Stimulated activated CD4-positive, alpha-beta T cell treated with anti-CD3 and anti-CD28 coated beads, Interleukin-12 subunit alpha, Interleukin-12 subunit beta, amount 100 ng/mL, for 48 hours (primary cell): ENCODE measurements around the gene PTK7.

ENCODE experiments used
- DNase-seq, 3 donors: peaks; one replicate each; pipeline ENCODE4 v3.0.0-alpha.2; 2020; ENCODE audit warnings: low read depth in 2 of 3, low spot score in 1 of 3

PTK7 gene

GRCh38 chr6:43142101-43142500, 66.0 kb downstream of the PTK7 start:
- DNase-seq, result no peak

- peak; percentile 56 to 69 (median 68) for DNase-seq
Measured at GRCh38 chr6:43143235-43144128, 67.4 kb downstream of the PTK7 start.

GRCh38 chr6:43144879-43145278, 68.8 kb downstream of the PTK7 start:
- no peak for DNase-seq

- DNase-seq, result no peak
Measured at GRCh38 chr6:43146261-43146660, 70.1 kb downstream of the PTK7 start.

- DNase-seq, result no peak
Measured at GRCh38 chr6:43146709-43147688, 70.9 kb downstream of the PTK7 start.

- DNase-seq, result no peak
Measured at GRCh38 chr6:43147691-43148477, 71.8 kb downstream of the PTK7 start.

- no peak for DNase-seq
Measured at GRCh38 chr6:43149265-43149664, 73.2 kb downstream of the PTK7 start.

GRCh38 chr6:43150051-43150751, 74.1 kb downstream of the PTK7 start:
- DNase-seq, result no peak

GRCh38 chr6:43159599-43159998, 83.5 kb downstream of the PTK7 start:
- DNase-seq, result no peak

- no peak for DNase-seq
Measured at GRCh38 chr6:43163899-43164298, 87.8 kb downstream of the PTK7 start.

GRCh38 chr6:43170417-43170930, 94.4 kb downstream of the PTK7 start:
- DNase-seq, result no peak

GRCh38 chr6:43170931-43171706, 95.0 kb downstream of the PTK7 start, which contains the start of gene SRF:
Gene SRF, plus strand, starts transcription at chr6:43171269. Its CDS starts 388 bp downstream, at chr6:43171657.
- DNase-seq, result peak; percentile 98 to 99 (median 99)

- peak in 1 of 3 donors; percentile 22 for DNase-seq
Measured at GRCh38 chr6:43171707-43172103, 95.6 kb downstream of the PTK7 start.

- DNase-seq, result peak in 2 of 3 donors; percentile 25 to 55
Measured at GRCh38 chr6:43172104-43173007, 96.2 kb downstream of the PTK7 start.

- DNase-seq, result no peak
Measured at GRCh38 chr6:43173591-43174262, 97.6 kb downstream of the PTK7 start.

GRCh38 chr6:43174263-43175112, 98.4 kb downstream of the PTK7 start:
- peak; percentile 92 to 95 (median 94) for DNase-seq
